DMS153 treated with DMSO at 0.1 percent for 48 hours (cell line): Measurements from ENCODE around the gene GJA1.

Experiments used
- DNase-seq: peaks from one replicate; lab custom pipeline; 2025; ENCODE audit not compliant: unreplicated experiment; lab: John Stamatoyannopoulos, UW

GJA1 gene

DNA sequence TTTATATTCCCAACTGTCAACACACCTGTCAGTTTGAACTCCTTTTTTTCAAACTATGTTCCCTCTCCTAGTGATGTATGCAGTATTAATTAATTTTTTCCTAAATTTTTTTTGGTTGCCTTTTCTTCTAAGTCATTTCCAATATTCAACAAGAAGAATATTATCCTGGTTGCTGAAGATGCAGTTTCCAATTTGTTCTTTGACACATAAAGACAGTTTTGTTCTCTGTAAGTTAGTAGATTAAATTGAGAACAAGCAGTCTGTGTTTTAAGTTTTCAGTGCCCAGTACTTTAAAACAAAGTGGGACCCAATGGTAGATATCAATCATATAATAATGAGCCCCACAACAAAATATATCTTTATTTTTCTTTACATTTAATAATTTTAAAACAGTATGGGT lies 47.3 kb downstream of the GJA1 start:
- DNase-seq, result no peak

DNA sequence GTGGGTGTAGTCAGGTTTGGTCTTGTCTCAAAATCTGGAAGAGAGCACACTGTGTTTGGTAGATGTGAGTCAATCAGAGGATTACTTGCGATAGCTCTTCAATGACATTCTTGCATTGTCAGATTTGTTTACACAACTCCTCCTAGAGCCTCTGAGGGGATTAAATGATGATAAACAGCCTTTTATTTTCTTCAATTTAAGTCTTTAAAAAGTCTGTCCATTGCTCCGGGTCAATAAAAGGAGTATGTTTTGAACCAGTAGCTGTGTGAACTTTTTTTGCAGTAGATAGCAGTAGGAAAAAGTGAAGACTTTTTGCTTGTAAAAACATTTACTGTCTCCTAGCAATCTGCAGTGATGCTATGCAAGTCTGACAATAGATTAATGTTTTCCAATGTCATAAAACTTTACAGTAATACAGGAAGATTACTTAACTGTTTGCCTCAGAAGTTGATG lies 49.9 kb downstream of the GJA1 start:
- DNase-seq, result no peak

GRCh38 chr6:121491576-121491975 lies 56.1 kb downstream of the GJA1 start:
- DNase-seq, result no peak

- no peak for DNase-seq
Measured at GRCh38 chr6:121492536-121492935, 57.1 kb downstream of the GJA1 start.

DNA sequence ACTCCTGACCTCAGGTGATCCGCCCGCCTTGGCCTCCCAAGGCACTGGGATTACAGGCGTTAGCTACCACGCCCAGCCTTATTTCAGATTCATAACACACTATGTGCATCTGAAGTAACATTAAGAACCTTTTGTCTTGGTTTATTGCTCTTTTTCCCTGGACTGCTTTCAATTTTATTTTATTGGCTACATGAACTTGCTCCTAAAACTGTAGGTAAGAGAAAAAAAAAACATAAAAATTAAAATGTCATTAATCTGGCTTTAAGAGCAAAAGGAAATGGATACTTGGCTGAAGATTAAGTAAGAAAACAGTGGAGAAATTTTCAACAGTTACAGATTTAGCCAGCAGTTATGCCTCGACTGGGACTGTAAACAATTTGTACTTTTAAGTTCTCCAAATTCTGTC lies 62.5 kb downstream of the GJA1 start:
- no peak for DNase-seq

DNA sequence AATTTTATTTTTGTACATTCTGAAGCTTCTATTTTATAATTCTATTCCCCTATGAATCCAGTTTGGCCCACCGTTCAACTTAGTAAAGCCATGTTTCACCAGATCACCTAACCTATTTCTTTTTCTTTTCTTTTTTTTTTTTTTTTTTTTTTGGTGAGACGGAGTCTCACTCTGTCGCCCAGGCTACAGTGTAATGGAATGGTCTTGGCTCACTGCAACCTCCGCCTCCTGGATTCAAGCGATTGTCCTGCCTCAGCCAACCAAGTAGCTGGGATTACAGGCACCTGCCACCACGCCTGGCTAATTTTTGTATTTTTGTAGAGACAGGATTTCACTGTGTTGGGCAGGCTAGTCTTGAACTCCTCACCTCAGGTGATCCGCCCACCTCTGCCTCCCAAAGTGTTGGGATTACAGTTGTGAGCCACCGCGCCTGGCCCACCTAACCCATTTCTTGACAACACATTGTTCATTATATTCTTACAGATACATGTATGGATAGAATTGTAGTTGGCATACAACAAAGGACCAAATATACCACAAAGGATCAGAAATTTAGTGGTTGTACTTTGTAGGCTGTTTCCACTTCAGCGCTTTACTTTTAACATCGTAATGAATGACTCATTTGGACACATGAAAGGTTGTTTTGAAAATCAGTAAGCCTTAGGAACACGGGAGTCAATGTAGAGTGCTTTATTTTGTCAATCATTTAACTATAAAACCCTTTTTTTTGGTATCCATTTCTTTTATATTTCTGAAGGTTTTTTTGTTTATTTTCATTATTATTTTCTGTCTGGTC lies 63.2 kb downstream of the GJA1 start:
- no peak for DNase-seq
